WTC11 (cell line): ENCODE data around the gene KDM1B.

Experiments used
- CTCF ChIP-seq: fragments of 200-600 bp; IDR thresholded peaks from 2 replicates; pipeline ENCODE4 v1.8.0; 2022; ENCODE audit warnings: antibody characterized with exemption
- E2F4 ChIP-seq: sonication (generic); formaldehyde crosslinking; IDR thresholded peaks from 2 replicates; pipeline ENCODE4 v1.8.1; 2022; ENCODE audit warnings: low read depth, mild to moderate bottlenecking, moderate library complexity, missing genetic modification reagents, borderline replicate concordance
- MAX ChIP-seq: sonication (generic); formaldehyde crosslinking; IDR thresholded peaks from 2 replicates; pipeline ENCODE4 v1.8.0; 2022; ENCODE audit warnings: mild to moderate bottlenecking, missing genetic modification reagents
- NFYB ChIP-seq: sonication (generic); formaldehyde crosslinking; conservative IDR thresholded peaks from 2 replicates; pipeline ENCODE4 v1.8.0; 2022; ENCODE audit warnings: low read depth, missing genetic modification reagents
- NR3C1 ChIP-seq: sonication (generic); formaldehyde crosslinking; conservative IDR thresholded peaks from 2 replicates; pipeline ENCODE4 v1.8.1; 2023; ENCODE audit warnings: low read depth, mild to moderate bottlenecking, missing genetic modification reagents
- PREB ChIP-seq: sonication (generic); formaldehyde crosslinking; IDR thresholded peaks from 2 replicates; pipeline ENCODE4 v1.8.1; 2022; ENCODE audit warnings: mild to moderate bottlenecking, missing genetic modification reagents, moderate library complexity, borderline replicate concordance
- TEAD1 ChIP-seq: sonication (generic); formaldehyde crosslinking; IDR thresholded peaks from 2 replicates; pipeline ENCODE4 v1.8.0; 2022; ENCODE audit warnings: mild to moderate bottlenecking, missing genetic modification reagents

GRCh38 chr6:18138906-18139305 lies 16.3 kb upstream of the KDM1B start:
- TF ChIP-seq MAX (CRISPR knock-in tag) (no peak), NR3C1 (no peak), E2F4 (CRISPR knock-in tag) (no peak), TEAD1 (CRISPR knock-in tag) (no peak), CTCF (0 out of 2 replicates have a peak, but pooled peaks have one; percentile 19), PREB (CRISPR knock-in tag) (no peak), NFYB (CRISPR knock-in tag) (no peak)
